Measurements from ENCODE around the gene KRTAP5-8.
"Not testable (repeated sequence)": the region's sequence is repeated elsewhere in the genome, so short reads cannot be mapped to it uniquely, and the experiment has no call there.

The KRTAP5-8 gene

GRCh38 chr11:71582309-71582895 is 44.6 kb downstream of the KRTAP5-8 start, which contains the start of gene KRTAP5-11:
TSS of gene KRTAP5-11 (minus strand) at chr11:71582875. CDS start at chr11:71582837, 38 bp downstream.
- ChIA-PET POLR2A (no interaction called here), CTCF (no interaction called here)
- DNase-seq (ENCODE audit: extremely low spot score): no peak
- no peak for TF ChIP-seq CTBP1 (IDR thresholded peaks at IDR 0.05; ENCODE audit: borderline replicate concordance)
- no peak for TF ChIP-seq FOXM1 (IDR thresholded peaks at IDR 0.05; ENCODE audit: borderline replicate concordance)
- no peak for TF ChIP-seq HDGF (IDR thresholded peaks at IDR 0.05; ENCODE audit: borderline replicate concordance)
- no peak for TF ChIP-seq L3MBTL2 (conservative IDR thresholded peaks at IDR 0.05)
- no peak for TF ChIP-seq TARDBP (IDR thresholded peaks at IDR 0.05)
- TF ChIP-seq ZNF384 (IDR thresholded peaks at IDR 0.05): no peak
- no peak for TF ChIP-seq NFRKB (IDR thresholded peaks at IDR 0.05)
- TF ChIP-seq ELF4 (IDR thresholded peaks at IDR 0.05): no peak
- no peak for TF ChIP-seq FOXK2 (IDR thresholded peaks at IDR 0.05)
- no peak for TF ChIP-seq SP1 (IDR thresholded peaks at IDR 0.05)
- TF ChIP-seq FOXA1 (IDR thresholded peaks at IDR 0.05): no peak
- TF ChIP-seq BHLHE40 (IDR thresholded peaks at IDR 0.05; ENCODE audit: borderline replicate concordance): no peak

DNA sequence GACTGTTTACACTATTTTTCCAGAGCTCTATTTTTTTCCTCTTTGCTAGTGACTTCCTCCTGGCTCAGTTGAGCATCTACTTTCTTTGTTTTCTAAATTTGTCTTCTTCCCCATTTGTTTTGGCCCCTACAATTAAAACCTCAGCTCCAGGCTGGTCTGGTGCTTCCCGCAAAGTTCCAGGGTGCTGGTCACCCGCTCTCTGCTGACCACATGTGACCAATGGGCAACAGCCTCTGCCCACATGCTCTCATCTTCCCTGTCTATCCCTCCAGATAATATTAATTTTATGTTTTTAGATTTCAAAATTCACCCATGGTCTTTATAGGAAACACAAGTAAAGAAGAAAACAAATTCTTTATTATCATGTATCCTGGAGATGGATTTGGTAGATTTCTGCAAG is 45.1 kb downstream of the KRTAP5-8 start:
- CTCF ChIA-PET; POLR2A ChIA-PET; DNase-seq (ENCODE audit: extremely low spot score): not testable (repeated sequence)

- CTCF ChIA-PET, POLR2A ChIA-PET: not testable (repeated sequence)
Observed at GRCh38 chr11:71585673-71586072, 47.8 kb downstream of the KRTAP5-8 start.

DNA sequence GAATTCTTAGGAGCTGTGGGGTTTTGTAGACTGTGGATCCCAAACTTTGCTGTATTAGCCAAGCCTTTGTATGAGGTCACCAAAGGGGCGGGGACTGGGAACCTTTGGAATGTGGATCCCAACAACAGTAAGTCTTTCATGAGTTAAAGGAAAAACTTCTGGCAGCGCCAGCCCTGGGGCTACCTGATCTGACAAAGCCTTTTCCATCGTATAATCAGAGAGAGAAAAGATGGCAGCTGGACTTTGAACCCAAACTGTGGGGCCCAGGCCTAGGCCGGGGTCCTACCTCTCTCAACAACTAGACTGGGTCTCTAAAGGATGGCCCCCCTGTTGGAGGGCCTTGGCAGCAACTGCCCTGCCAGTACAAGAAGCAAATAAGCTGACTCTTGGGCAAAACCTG is 50.5 kb downstream of the KRTAP5-8 start:
- POLR2A ChIA-PET; CTCF ChIA-PET; DNase-seq (ENCODE audit: extremely low spot score): not testable (repeated sequence)

More at GRCh38 chr11:71585673-71586072, 47.8 kb downstream of the KRTAP5-8 start:
- not testable (repeated sequence) for DNase-seq (ENCODE audit: extremely low spot score)
